ENCODE data around the gene NOL3. TPM values are rescaled to one million over a fixed set of nuclear protein-coding genes. Genes with fewer than 3 reads are reported as not detected.
A peak's percentile ranks its signal among the peaks of the same experiment; 100 is the strongest.

The NOL3 gene
- total and polyA plus RNA-seq, 2 of the 13 experiments (the other 11 are each of a cell fraction or from before 2014, with no cell fraction given), result 5.7 to 20.5 TPM

DNA sequence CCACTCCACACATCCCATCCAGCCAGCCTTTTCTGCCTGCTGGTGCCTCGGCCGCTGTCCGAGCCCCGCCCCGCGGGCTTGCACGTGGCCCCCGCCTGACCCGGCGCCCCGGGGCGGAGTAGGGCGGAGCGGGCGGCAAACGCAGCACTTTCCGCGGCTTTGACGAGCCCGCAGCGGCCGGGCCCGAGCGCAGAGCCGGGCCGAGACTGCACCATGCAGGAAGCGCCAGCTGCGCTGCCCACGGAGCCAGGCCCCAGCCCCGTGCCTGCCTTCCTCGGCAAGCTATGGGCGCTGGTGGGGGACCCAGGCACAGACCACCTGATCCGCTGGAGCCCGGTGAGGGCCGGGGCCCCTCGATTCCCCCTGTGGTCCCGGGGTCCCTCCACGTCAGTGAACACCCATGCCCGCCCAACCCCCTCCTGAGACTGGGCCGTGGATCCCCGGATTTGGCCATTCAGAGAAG is 5.7 kb upstream of the NOL3 start, which contains the start of gene HSF4 (continued):
- TF ChIP-seq ZSCAN12 (CRISPR knock-in tag; IDR thresholded peaks at IDR 0.05), result peak; percentile 77; the same call in 1 of the 2 replicates
- 0 out of 2 replicates have a peak, but pooled peaks have one; percentile 62 for TF ChIP-seq ZBTB3 (CRISPR knock-in tag; IDR thresholded peaks at IDR 0.05; ENCODE audit: borderline replicate concordance, low read depth)
- no peak for TF ChIP-seq GABPA (IDR thresholded peaks at IDR 0.05; ENCODE audit: low read depth, low read length)
- no peak for TF ChIP-seq GABPA (CRISPR knock-in tag; IDR thresholded peaks at IDR 0.05; ENCODE audit: low read depth)
- TF ChIP-seq, protein P1, sequence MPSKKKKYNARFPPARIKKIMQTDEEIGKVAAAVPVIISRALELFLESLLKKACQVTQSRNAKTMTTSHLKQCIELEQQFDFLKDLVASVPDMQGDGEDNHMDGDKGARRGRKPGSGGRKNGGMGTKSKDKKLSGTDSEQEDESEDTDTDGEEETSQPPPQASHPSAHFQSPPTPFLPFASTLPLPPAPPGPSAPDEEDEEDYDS (CRISPR knock-in tag; IDR thresholded peaks at IDR 0.05), result peak; percentile 62
- peak; percentile 77; the same call in 1 of the 2 replicates for TF ChIP-seq SOX5 (CRISPR knock-in tag; IDR thresholded peaks at IDR 0.05; ENCODE audit: borderline replicate concordance)
- peak; percentile 89 for TF ChIP-seq ZNF264 (CRISPR knock-in tag; IDR thresholded peaks at IDR 0.05)
- peak; percentile 77 for TF ChIP-seq NR2C2 (CRISPR knock-in tag; IDR thresholded peaks at IDR 0.05; ENCODE audit: borderline replicate concordance)
- TF ChIP-seq, protein P2, sequence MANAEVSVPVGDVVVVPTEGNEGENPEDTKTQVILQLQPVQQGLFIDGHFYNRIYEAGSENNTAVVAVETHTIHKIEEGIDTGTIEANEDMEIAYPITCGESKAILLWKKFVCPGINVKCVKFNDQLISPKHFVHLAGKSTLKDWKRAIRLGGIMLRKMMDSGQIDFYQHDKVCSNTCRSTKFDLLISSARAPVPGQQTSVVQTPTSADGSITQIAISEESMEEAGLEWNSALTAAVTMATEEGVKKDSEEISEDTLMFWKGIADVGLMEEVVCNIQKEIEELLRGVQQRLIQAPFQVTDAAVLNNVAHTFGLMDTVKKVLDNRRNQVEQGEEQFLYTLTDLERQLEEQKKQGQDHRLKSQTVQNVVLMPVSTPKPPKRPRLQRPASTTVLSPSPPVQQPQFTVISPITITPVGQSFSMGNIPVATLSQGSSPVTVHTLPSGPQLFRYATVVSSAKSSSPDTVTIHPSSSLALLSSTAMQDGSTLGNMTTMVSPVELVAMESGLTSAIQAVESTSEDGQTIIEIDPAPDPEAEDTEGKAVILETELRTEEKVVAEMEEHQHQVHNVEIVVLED (CRISPR knock-in tag; IDR thresholded peaks at IDR 0.05; ENCODE audit: borderline replicate concordance), result peak; percentile 74; the same call in 1 of the 2 replicates
- peak; percentile 87 for TF ChIP-seq ELF3 (CRISPR knock-in tag; IDR thresholded peaks at IDR 0.05)
- TF ChIP-seq, protein P3, sequence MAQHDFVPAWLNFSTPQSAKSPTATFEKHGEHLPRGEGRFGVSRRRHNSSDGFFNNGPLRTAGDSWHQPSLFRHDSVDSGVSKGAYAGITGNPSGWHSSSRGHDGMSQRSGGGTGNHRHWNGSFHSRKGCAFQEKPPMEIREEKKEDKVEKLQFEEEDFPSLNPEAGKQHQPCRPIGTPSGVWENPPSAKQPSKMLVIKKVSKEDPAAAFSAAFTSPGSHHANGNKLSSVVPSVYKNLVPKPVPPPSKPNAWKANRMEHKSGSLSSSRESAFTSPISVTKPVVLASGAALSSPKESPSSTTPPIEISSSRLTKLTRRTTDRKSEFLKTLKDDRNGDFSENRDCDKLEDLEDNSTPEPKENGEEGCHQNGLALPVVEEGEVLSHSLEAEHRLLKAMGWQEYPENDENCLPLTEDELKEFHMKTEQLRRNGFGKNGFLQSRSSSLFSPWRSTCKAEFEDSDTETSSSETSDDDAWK (CRISPR knock-in tag; IDR thresholded peaks at IDR 0.05), result no peak
- TF ChIP-seq KIAA2018 (CRISPR knock-in tag; IDR thresholded peaks at IDR 0.05; ENCODE audit: borderline replicate concordance), result no peak
- TF ChIP-seq ZNF761 (CRISPR knock-in tag; conservative IDR thresholded peaks at IDR 0.05), result 0 out of 2 replicates have a peak, but pooled peaks have one; percentile 37
- peak; percentile 41 for TF ChIP-seq CBX1 (IDR thresholded peaks at IDR 0.05; ENCODE audit: low read depth)
- peak; percentile 57; the same call in 1 of the 2 replicates for TF ChIP-seq ZNF670 (CRISPR knock-in tag; IDR thresholded peaks at IDR 0.05; ENCODE audit: borderline replicate concordance)
- TF ChIP-seq ATRX (CRISPR knock-in tag; IDR thresholded peaks at IDR 0.05; ENCODE audit: borderline replicate concordance), result no peak
- no peak for TF ChIP-seq NFIB (CRISPR knock-in tag; IDR thresholded peaks at IDR 0.05; ENCODE audit: borderline replicate concordance)
- TF ChIP-seq RNF2 (conservative IDR thresholded peaks at IDR 0.05; ENCODE audit: low read depth), result peak; percentile 75
- TF ChIP-seq HOXA9 (CRISPR knock-in tag; IDR thresholded peaks at IDR 0.05; ENCODE audit: borderline replicate concordance), result peak; percentile 84; the same call in 1 of the 2 replicates
